HFF-Myc (cell line): ENCODE measurements around the gene LYSET.
"Not testable (repeated sequence)": the region's sequence is repeated elsewhere in the genome, so short reads cannot be mapped to it uniquely, and the experiment has no call there.

ENCODE experiments used
- DNase-seq: peaks from one replicate; pipeline ENCODE4 v3.0.0-alpha.2; 2011; ENCODE audit warnings: low read depth; ENCODE audit errors: extremely low read depth
- H3K4me3 ChIP-seq: replicated peaks from 2 replicates; pipeline ENCODE4 v1.5.1; 2011; ENCODE audit warnings: low read depth, mild to moderate bottlenecking, control low read depth, low read length
- CTCF ChIP-seq: IDR thresholded peaks from 2 replicates; pipeline ENCODE4 v1.5.1; 2012; ENCODE audit warnings: mild to moderate bottlenecking, low read depth, low read length, control low read depth; ENCODE audit errors: missing control alignments

The LYSET gene

GRCh38 chr14:93173943-93174395 lies 11.1 kb upstream of the LYSET start:
- no peak for TF ChIP-seq CTCF
- H3K4me3 ChIP-seq, result no peak overlapping the region
- no peak for DNase-seq

- H3K4me3 ChIP-seq, DNase-seq: not testable (repeated sequence)
These were observed 10.4 kb upstream of the LYSET start for GRCh38 chr14:93174731-93175130.

- H3K4me3 ChIP-seq, result no peak overlapping the region
- no peak for DNase-seq
- no peak for TF ChIP-seq CTCF
These were observed 9.6 kb upstream of the LYSET start for GRCh38 chr14:93175492-93175891.

- TF ChIP-seq CTCF, result no peak
- no peak for DNase-seq
- peak overlapping the region; percentile 88 for H3K4me3 ChIP-seq
These were observed 1.4 kb upstream of the LYSET start for GRCh38 chr14:93183596-93184317.

GRCh38 chr14:93185349-93185720 lies 218 bp downstream of the LYSET start:
- no peak for DNase-seq
- no peak for TF ChIP-seq CTCF
- H3K4me3 ChIP-seq, result peak overlapping the region; percentile 88

- no peak for TF ChIP-seq CTCF
- no peak overlapping the region for H3K4me3 ChIP-seq
- DNase-seq, result no peak
These were observed 1.3 kb downstream of the LYSET start for GRCh38 chr14:93186466-93186865.

- H3K4me3 ChIP-seq, result no peak overlapping the region
- no peak for DNase-seq
- no peak for TF ChIP-seq CTCF
These were observed 1.8 kb downstream of the LYSET start for GRCh38 chr14:93186956-93187355.
